Esophagus muscularis mucosa (tissue), 4 donors: ENCODE data around the gene C15orf39.

Experiments
- CTCF ChIP-seq, 3 experiments: fragments of 200-600 bp in 2 of 3; fragments of 450-650 bp in 1 of 3; sonication (generic) in 2 of 3; IDR thresholded peaks; one replicate each; pipeline ENCODE4 v1.5.1; 2017 to 2019; ENCODE audit warnings: antibody characterized with exemption in 3 of 3, mild to moderate bottlenecking in 2 of 3, moderate library complexity in 1 of 3
- EP300 ChIP-seq: sonication (generic); formaldehyde crosslinking; IDR thresholded peaks from one replicate; pipeline ENCODE4 v1.6.1; 2017; ENCODE audit warnings: antibody characterized with exemption
- POLR2A ChIP-seq: fragments of 450-650 bp; IDR thresholded peaks from one replicate; pipeline ENCODE4 v1.6.1; 2017; ENCODE audit warnings: antibody characterized with exemption, moderate library complexity, mild to moderate bottlenecking, low read depth
- POLR2AphosphoS5 ChIP-seq, 2 donors: sonication (generic); formaldehyde crosslinking; IDR thresholded peaks; one replicate each; pipeline ENCODE4 v1.6.1; 2017; ENCODE audit warnings: antibody characterized with exemption in 2 of 2

GRCh38 chr15:75210811-75211230, 9.1 kb downstream of the C15orf39 start:
- TF ChIP-seq EP300 (no peak), CTCF (IDR thresholded peaks at IDR 0.05) (no peak), POLR2AphosphoS5 (IDR thresholded peaks at IDR 0.05) (no peak), POLR2A (no peak)
